Ishikawa (cell line): ENCODE data around the gene ATXN7.

Experiments used
- CEBPB ChIP-seq: IDR thresholded peaks from 2 replicates; pipeline ENCODE4 v1.6.1; 2012
- CREB1 ChIP-seq: IDR thresholded peaks from 2 replicates; pipeline ENCODE4 v1.6.1; 2012; ENCODE audit warnings: low read depth
- EGR1 ChIP-seq: IDR thresholded peaks from 2 replicates; pipeline ENCODE4 v1.6.1; 2012
- EP300 ChIP-seq: IDR thresholded peaks from 2 replicates; pipeline ENCODE4 v1.6.1; 2012; ENCODE audit warnings: borderline replicate concordance
- FOXM1 ChIP-seq: IDR thresholded peaks from 2 replicates; pipeline ENCODE4 v1.6.1; 2012; ENCODE audit warnings: low read depth, borderline replicate concordance
- NFIC ChIP-seq: IDR thresholded peaks from 2 replicates; pipeline ENCODE4 v1.6.1; 2012
- RAD21 ChIP-seq: IDR thresholded peaks from 2 replicates; pipeline ENCODE4 v1.6.1; 2012; ENCODE audit warnings: low read depth
- TAF1 ChIP-seq: IDR thresholded peaks from 2 replicates; pipeline ENCODE4 v1.6.1; 2012; ENCODE audit warnings: low read depth, mild to moderate bottlenecking
- TCF12 ChIP-seq: IDR thresholded peaks from 2 replicates; pipeline ENCODE4 v1.6.1; 2012; ENCODE audit warnings: low read depth
- TEAD4 ChIP-seq: IDR thresholded peaks from 2 replicates; pipeline ENCODE4 v1.6.1; 2012
- YY1 ChIP-seq: IDR thresholded peaks from 2 replicates; pipeline ENCODE4 v1.6.1; 2012; ENCODE audit warnings: low read depth
- ZBTB7A ChIP-seq: IDR thresholded peaks from 2 replicates; pipeline ENCODE4 v1.6.1; 2012; ENCODE audit warnings: low read depth
- TF ChIP-seq, protein P1 (sequence below): IDR thresholded peaks from 2 replicates; pipeline ENCODE4 v1.6.1; 2012; ENCODE audit warnings: low read depth, mild to moderate bottlenecking
- TF ChIP-seq, protein P2 (sequence below): IDR thresholded peaks from 2 replicates; pipeline ENCODE4 v1.6.1; 2012
- TF ChIP-seq, protein P3 (sequence below): IDR thresholded peaks from 2 replicates; pipeline ENCODE4 v1.6.1; 2012

ATXN7 gene

DNA sequence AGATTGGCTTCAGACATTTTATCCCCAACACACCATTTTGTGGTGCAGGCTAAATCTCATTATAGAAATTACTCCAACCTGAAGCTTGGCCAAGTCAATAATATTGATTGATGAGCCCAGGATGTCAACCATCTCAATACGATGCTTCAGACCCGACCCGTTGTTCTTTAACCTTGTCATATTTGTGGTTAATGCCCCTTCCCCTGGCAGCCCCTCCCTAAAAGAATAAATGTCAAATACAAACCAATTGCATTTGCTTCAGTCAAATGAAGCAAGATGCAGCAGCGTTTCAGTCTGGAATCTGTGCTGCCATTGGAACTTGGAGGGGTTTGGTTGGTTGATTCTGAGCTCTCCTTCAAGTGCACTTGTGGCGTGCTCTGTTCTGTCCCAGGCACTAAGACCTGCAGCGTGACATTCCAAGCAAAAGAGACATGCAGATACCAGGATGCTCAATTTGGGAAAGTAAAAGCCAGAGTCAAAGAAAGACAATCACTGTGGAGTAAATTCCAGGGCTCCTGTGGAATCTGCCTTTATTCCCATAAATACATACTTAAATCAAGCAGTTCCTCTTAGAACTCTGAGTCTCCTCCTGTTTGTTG lies 183.4 kb downstream of the ATXN7 start:
- TF ChIP-seq TEAD4 = no peak
- TF ChIP-seq, protein P1, sequence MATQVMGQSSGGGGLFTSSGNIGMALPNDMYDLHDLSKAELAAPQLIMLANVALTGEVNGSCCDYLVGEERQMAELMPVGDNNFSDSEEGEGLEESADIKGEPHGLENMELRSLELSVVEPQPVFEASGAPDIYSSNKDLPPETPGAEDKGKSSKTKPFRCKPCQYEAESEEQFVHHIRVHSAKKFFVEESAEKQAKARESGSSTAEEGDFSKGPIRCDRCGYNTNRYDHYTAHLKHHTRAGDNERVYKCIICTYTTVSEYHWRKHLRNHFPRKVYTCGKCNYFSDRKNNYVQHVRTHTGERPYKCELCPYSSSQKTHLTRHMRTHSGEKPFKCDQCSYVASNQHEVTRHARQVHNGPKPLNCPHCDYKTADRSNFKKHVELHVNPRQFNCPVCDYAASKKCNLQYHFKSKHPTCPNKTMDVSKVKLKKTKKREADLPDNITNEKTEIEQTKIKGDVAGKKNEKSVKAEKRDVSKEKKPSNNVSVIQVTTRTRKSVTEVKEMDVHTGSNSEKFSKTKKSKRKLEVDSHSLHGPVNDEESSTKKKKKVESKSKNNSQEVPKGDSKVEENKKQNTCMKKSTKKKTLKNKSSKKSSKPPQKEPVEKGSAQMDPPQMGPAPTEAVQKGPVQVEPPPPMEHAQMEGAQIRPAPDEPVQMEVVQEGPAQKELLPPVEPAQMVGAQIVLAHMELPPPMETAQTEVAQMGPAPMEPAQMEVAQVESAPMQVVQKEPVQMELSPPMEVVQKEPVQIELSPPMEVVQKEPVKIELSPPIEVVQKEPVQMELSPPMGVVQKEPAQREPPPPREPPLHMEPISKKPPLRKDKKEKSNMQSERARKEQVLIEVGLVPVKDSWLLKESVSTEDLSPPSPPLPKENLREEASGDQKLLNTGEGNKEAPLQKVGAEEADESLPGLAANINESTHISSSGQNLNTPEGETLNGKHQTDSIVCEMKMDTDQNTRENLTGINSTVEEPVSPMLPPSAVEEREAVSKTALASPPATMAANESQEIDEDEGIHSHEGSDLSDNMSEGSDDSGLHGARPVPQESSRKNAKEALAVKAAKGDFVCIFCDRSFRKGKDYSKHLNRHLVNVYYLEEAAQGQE = no peak
- TF ChIP-seq EP300 = no peak
- no peak for TF ChIP-seq RAD21
- TF ChIP-seq NFIC = no peak
- TF ChIP-seq CEBPB = no peak
- no peak for TF ChIP-seq EGR1
- no peak for TF ChIP-seq CREB1
- TF ChIP-seq, protein P2, sequence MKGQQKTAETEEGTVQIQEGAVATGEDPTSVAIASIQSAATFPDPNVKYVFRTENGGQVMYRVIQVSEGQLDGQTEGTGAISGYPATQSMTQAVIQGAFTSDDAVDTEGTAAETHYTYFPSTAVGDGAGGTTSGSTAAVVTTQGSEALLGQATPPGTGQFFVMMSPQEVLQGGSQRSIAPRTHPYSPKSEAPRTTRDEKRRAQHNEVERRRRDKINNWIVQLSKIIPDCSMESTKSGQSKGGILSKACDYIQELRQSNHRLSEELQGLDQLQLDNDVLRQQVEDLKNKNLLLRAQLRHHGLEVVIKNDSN = no peak

DNA sequence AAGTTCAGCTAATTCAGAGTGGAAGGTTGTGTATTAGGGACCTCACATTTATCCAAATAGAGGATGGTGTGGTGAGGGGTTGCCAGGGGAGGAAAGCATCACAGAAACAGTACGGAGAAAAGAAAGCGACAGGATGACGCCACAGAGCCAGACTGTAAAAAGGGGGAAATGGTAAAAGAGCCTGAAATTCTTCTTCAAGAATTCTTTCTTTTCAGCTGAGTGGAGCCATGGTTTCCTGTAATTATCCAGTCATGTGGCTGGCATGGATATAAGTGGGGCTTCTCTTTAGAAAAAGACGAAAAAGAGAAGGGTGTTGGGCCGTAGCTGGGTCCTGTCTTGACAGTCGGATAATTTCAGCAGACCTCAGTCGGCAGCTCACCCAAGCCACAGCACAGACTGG lies 184.1 kb downstream of the ATXN7 start:
- TF ChIP-seq TEAD4 (no peak), YY1 (no peak), CEBPB (no peak), NFIC (no peak), FOXM1 (no peak), TAF1 (no peak), EP300 (no peak), EGR1 (no peak), RAD21 (no peak), CREB1 (no peak), TCF12 (no peak), ZBTB7A (no peak)
- TF ChIP-seq, protein P2 = no peak
- TF ChIP-seq, protein P1 = no peak
- TF ChIP-seq, protein P3, sequence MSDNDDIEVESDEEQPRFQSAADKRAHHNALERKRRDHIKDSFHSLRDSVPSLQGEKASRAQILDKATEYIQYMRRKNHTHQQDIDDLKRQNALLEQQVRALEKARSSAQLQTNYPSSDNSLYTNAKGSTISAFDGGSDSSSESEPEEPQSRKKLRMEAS = no peak

DNA sequence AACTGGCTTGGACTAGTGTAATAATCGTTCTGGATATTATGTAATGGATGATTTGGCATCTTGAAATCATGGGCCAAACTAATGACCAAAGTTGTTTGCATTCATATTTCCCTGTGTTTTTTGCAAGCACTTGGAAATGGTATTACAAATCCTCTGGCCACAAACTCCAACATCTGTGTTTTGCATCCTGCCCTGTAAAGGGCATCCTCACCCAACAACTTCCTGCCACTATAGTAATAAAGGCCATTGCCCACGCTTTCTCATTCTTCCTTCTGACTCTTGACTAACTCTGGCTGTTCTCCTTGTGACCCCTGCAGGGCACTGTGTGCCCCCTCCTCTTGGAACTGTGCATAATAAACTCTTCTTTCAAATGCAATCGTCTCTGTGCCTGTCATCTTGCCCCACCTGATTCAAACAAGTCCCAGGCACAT lies 185.0 kb downstream of the ATXN7 start:
- no peak for TF ChIP-seq YY1
- TF ChIP-seq RAD21 = no peak
- TF ChIP-seq TCF12 = no peak
- TF ChIP-seq CREB1 = no peak
- no peak for TF ChIP-seq EGR1
- no peak for TF ChIP-seq ZBTB7A
- TF ChIP-seq EP300 = no peak
- no peak for TF ChIP-seq NFIC
- TF ChIP-seq, protein P2 = no peak
- TF ChIP-seq, protein P3 = no peak
- no peak for TF ChIP-seq FOXM1
- TF ChIP-seq TAF1 = no peak
- TF ChIP-seq, protein P1 = no peak
- no peak for TF ChIP-seq TEAD4
- no peak for TF ChIP-seq CEBPB

DNA sequence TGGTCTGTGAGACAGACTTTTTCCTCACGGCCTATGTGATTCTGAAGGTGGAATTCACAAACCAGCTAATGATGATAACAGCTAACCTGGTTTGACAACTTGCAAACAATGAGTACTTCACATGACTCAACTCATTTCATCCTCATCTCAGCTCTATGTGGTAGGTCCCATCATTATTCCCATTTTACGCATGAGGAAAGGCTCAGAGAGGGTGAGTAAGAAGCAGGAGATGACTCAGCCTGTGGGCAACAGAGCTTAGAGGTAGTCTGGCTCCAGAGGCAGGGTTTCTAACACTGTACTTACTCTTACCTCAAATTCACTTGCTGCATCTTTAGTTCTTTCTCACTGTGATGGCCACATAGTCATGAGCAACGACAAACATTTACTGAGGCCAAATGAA lies 185.5 kb downstream of the ATXN7 start:
- TF ChIP-seq TEAD4 = no peak
- no peak for TF ChIP-seq CEBPB
- no peak for TF ChIP-seq YY1
- TF ChIP-seq, protein P2 = no peak
- no peak for TF ChIP-seq NFIC
- no peak for TF ChIP-seq RAD21
